ENCODE measurements around the gene TNFRSF13B. TPM values are rescaled to one million over a fixed set of nuclear protein-coding genes. Genes with fewer than 3 reads are reported as not detected.

TNFRSF13B gene
- total RNA-seq, 1 donor from 2014 or later, result not detected

- no peak for DNase-seq (ENCODE audit: low spot score in 2 of 2)
- no peak for TF ChIP-seq CTCF (IDR thresholded peaks at IDR 0.05)
- Histone ChIP-seq H3K9me3 (peaks cover 0 to 18% of the 10 kb centered on the region in 2 donors), H3K27ac (no peak overlapping the region), H3K4me3 (no peak overlapping the region), H3K36me3 (no peaks in the 10 kb centered on the region), H3K4me1 (no peaks in the 10 kb centered on the region), H3K27me3 (no peaks in the 10 kb centered on the region)
- intact Hi-C loops (cut with DNase I), result no loop called here
Measured at GRCh38 chr17:16948587-16949376, 23.1 kb downstream of the TNFRSF13B start.

- H3K27ac ChIP-seq, result no peak overlapping the region
- no peak for TF ChIP-seq CTCF (IDR thresholded peaks at IDR 0.05)
- no peak for DNase-seq (ENCODE audit: low spot score in 2 of 2)
- no peaks in the 10 kb centered on the region for H3K36me3 ChIP-seq
- H3K27me3 ChIP-seq, result no peaks in the 10 kb centered on the region
- peaks cover 0 to 18% of the 10 kb centered on the region in 2 donors for H3K9me3 ChIP-seq
- intact Hi-C loops (cut with DNase I), result no loop called here
- H3K4me3 ChIP-seq, result no peak overlapping the region
- no peaks in the 10 kb centered on the region for H3K4me1 ChIP-seq
Measured at GRCh38 chr17:16947470-16947869, 24.4 kb downstream of the TNFRSF13B start.

GRCh38 chr17:16945663-16946218 is 26.2 kb downstream of the TNFRSF13B start:
- Histone ChIP-seq H3K36me3 (no peaks in the 10 kb centered on the region), H3K27ac (no peak overlapping the region), H3K9me3 (peaks cover 0 to 18% of the 10 kb centered on the region in 2 donors), H3K4me1 (no peaks in the 10 kb centered on the region), H3K4me3 (no peak overlapping the region), H3K27me3 (no peaks in the 10 kb centered on the region)
- intact Hi-C loops (cut with DNase I), result no loop called here
- no peak for DNase-seq (ENCODE audit: low spot score in 2 of 2)
- TF ChIP-seq CTCF (IDR thresholded peaks at IDR 0.05), result no peak

GRCh38 chr17:16945136-16945482 is 26.8 kb downstream of the TNFRSF13B start:
- no peak for TF ChIP-seq CTCF (IDR thresholded peaks at IDR 0.05)
- intact Hi-C loops (cut with DNase I), result no loop called here
- no peak for DNase-seq (ENCODE audit: low spot score in 2 of 2)
- no peaks in the 10 kb centered on the region for H3K36me3 ChIP-seq
- no peaks in the 10 kb centered on the region for H3K4me1 ChIP-seq
- H3K27ac ChIP-seq, result no peak overlapping the region
- H3K27me3 ChIP-seq, result no peaks in the 10 kb centered on the region
- H3K4me3 ChIP-seq, result no peak overlapping the region
- peaks cover 0 to 18% of the 10 kb centered on the region in 2 donors for H3K9me3 ChIP-seq

GRCh38 chr17:16944334-16945135 is 27.4 kb downstream of the TNFRSF13B start:
- H3K4me1 ChIP-seq, result no peaks in the 10 kb centered on the region
- H3K9me3 ChIP-seq, result peaks cover 0 to 16% of the 10 kb centered on the region in 2 donors
- DNase-seq (ENCODE audit: low spot score in 2 of 2), result no peak
- H3K27me3 ChIP-seq, result no peaks in the 10 kb centered on the region
- H3K4me3 ChIP-seq, result no peak overlapping the region
- intact Hi-C loops (cut with DNase I), result no loop called here
- H3K27ac ChIP-seq, result no peak overlapping the region
- TF ChIP-seq CTCF (IDR thresholded peaks at IDR 0.05), result no peak
- H3K36me3 ChIP-seq, result no peaks in the 10 kb centered on the region
